Activated naive CD4-positive, alpha-beta T cell treated with anti-CD3 and anti-CD28 coated beads, Interleukin-2, amount 50 U/mL, for 24 hours (primary cell): Measurements from ENCODE around the gene PCDHGA10.
"Not testable (repeated sequence)": the region's sequence is repeated elsewhere in the genome, so short reads cannot be mapped to it uniquely, and the experiment has no call there.

Experiments
- H3K27ac Mint-ChIP-seq: one replicate; pipeline ENCODE4 v1.8.0; 2021; ENCODE audit warnings: mild to moderate bottlenecking, mixed read lengths
- H3K27me3 Mint-ChIP-seq: one replicate; pipeline ENCODE4 v1.8.0; 2021; ENCODE audit warnings: mixed read lengths
- H3K36me3 Mint-ChIP-seq: one replicate; pipeline ENCODE4 v1.8.0; 2021; ENCODE audit warnings: mixed read lengths
- H3K4me1 Mint-ChIP-seq: one replicate; pipeline ENCODE4 v1.8.0; 2021; ENCODE audit warnings: mixed read lengths
- H3K4me3 Mint-ChIP-seq: one replicate; pipeline ENCODE4 v1.8.0; 2021; ENCODE audit warnings: mild to moderate bottlenecking, mixed read lengths
- H3K9me3 Mint-ChIP-seq: one replicate; pipeline ENCODE4 v1.8.0; 2021; ENCODE audit warnings: mixed read lengths

The PCDHGA10 gene

DNA sequence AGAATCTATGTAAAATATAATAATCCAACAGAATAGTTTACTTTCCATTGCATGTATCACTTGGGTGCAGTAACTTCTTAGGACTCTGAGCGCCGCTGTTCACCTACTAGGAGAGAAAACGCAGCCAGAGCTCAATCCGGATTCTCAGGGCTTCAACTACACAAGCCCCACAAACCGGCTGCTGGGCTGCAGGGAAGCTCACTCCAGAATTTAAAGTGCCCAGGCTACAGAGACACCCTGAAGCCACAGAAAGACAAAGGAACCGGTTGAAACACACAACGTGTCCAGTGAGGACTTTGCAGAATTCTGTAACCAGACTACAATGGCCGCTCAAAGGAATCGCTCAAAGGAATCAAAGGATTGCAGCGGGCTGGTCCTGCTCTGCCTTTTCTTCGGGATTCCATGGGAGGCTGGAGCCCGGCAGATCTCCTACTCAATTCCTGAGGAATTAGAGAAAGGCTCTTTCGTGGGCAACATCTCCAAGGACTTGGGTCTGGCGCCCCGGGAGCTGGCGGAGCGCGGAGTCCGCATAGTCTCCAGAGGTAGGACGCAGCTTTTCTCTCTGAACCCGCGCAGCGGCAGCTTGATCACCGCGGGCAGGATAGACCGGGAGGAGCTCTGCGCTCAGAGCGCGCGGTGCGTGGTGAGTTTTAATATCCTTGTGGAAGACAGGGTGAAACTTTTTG lies at the start of gene PCDHGA10:
Gene PCDHGA10 (plus strand): TSS at position 134 of the 686 bp plus-strand sequence. CDS start 189 bp downstream, at position 323.
- Mint-ChIP-seq H3K27ac (peak within 1 kb of the TSS; percentile 33), H3K4me3 (peak within 1 kb of the TSS; percentile 90), H3K4me1 (peaks cover 18% of the 10 kb centered on the region), H3K27me3 (peaks cover 55% of the 10 kb centered on the region), H3K36me3 (peaks cover 23% of the 10 kb centered on the region), H3K9me3 (peaks cover 20% of the 10 kb centered on the region)

DNA sequence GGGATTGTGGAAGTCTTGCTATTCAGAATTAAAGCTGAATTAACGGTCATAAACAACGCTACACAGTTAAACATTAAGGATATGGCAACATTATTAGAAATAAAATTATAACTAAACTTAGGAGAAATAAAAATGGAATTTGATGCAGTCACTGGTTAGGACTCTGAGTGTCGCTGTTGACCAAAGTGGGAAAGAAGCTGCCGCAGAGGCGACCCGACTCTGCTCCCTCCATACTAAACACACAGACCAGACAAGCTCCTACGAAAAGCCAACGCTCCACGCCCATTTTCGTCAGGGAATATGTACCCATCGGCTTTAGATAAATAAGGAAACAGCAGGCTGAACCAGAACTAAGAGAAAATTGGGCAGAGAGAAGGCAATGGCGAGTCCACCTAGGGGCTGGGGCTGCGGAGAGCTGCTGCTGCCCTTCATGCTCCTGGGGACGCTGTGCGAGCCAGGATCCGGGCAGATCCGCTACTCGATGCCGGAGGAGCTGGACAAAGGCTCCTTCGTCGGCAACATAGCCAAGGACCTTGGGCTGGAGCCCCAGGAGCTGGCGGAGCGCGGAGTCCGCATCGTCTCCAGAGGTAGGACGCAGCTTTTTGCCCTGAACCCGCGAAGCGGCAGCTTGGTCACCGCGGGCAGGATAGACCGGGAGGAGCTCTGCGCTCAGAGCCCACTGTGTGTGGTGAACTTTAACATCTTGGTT lies 48.7 kb upstream of the PCDHGA10 start, which contains the start of gene PCDHGA5:
Gene PCDHGA5 (plus strand): TSS at position 211 of the 709 bp plus-strand sequence. CDS start 169 bp downstream, at position 380.
- Mint-ChIP-seq H3K4me1 (no peaks in the 10 kb centered on the region), H3K27ac (no peak within 1 kb of the TSS), H3K36me3 (peaks cover 29% of the 10 kb centered on the region), H3K27me3 (peaks cover 71% of the 10 kb centered on the region), H3K9me3 (peaks cover 23% of the 10 kb centered on the region), H3K4me3 (no peak within 1 kb of the TSS)

DNA sequence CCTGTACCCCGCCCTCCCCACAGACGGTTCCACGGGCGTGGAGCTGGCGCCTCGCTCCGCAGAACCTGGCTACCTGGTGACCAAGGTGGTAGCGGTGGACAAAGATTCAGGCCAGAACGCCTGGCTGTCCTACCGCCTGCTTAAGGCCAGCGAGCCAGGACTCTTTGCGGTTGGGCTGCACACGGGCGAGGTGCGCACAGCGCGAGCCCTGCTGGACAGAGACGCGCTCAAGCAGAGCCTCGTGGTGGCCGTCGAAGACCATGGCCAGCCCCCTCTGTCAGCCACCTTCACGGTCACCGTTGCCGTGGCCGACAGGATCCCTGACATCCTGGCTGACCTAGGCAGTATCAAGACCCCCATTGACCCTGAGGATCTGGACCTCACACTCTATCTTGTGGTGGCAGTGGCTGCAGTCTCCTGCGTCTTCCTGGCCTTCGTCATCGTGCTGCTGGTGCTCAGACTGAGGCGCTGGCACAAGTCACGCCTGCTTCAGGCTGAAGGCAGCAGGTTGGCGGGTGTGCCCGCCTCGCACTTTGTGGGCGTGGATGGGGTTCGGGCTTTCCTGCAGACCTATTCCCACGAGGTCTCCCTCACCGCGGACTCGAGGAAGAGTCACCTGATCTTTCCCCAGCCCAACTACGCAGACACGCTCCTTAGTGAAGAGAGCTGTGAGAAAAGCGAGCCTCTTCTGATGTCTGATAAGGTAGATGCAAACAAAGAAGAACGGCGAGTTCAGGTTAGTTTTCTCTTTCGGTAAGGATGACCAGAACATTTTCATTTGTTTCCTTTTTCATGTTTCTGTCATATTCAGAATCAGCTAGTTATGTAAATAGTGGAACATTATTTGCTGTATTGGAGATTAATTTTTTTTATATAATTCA lies 46.5 kb upstream of the PCDHGA10 start:
- H3K9me3 Mint-ChIP-seq = peaks cover 26% of the 10 kb centered on the region
- H3K4me1 Mint-ChIP-seq = peaks cover 5% of the 10 kb centered on the region
- peaks cover 26% of the 10 kb centered on the region for H3K36me3 Mint-ChIP-seq
- peaks cover 71% of the 10 kb centered on the region for H3K27me3 Mint-ChIP-seq
- no peak overlapping the region for H3K4me3 Mint-ChIP-seq
- no peak overlapping the region for H3K27ac Mint-ChIP-seq

DNA sequence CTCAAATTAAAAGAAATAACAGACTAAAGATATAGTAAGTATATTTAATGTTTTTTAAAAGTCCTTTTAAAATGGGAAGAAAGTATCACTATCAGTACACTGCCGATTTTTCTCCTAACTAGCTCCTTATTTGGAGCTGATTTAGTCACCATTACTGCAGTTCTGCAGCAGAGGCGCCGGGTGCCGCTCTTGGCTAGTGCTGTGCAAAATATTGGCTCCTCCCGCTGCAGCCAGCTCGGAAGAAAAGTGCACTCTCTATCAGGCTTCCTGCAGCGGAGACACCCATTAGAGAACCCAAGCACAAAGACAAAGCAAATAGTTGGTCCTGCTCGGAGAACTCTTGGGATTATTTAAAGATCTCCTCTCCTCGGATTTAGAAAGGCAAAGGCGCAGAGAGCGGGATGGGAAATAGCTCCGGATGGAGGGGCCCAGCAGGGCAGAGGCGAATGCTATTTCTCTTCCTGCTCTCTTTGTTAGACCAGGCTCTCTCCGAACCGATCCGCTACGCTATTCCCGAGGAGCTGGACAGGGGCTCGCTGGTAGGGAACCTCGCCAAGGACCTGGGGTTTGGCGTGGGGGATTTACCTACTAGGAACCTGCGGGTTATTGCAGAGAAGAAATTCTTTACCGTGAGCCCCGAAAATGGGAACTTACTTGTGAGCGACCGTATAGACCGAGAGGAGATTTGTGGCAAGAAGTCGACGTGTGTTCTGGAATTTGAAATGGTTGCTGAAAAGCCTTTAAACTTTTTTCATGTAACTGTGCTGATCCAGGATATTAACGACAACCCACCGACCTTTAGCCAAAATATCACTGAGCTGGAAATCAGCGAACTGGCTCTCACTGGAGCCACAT lies 42.6 kb upstream of the PCDHGA10 start, which contains the start of gene PCDHGB3:
Gene PCDHGB3 (plus strand): TSS at position 249 of the 855 bp plus-strand sequence. CDS start 153 bp downstream, at position 402.
- H3K4me1 Mint-ChIP-seq = peaks cover 5% of the 10 kb centered on the region
- peaks cover 16% of the 10 kb centered on the region for H3K36me3 Mint-ChIP-seq
- peaks cover 10% of the 10 kb centered on the region for H3K9me3 Mint-ChIP-seq
- H3K4me3 Mint-ChIP-seq = peak within 1 kb of the TSS; percentile 75
- H3K27ac Mint-ChIP-seq = no peak within 1 kb of the TSS
- peaks cover 63% of the 10 kb centered on the region for H3K27me3 Mint-ChIP-seq

DNA sequence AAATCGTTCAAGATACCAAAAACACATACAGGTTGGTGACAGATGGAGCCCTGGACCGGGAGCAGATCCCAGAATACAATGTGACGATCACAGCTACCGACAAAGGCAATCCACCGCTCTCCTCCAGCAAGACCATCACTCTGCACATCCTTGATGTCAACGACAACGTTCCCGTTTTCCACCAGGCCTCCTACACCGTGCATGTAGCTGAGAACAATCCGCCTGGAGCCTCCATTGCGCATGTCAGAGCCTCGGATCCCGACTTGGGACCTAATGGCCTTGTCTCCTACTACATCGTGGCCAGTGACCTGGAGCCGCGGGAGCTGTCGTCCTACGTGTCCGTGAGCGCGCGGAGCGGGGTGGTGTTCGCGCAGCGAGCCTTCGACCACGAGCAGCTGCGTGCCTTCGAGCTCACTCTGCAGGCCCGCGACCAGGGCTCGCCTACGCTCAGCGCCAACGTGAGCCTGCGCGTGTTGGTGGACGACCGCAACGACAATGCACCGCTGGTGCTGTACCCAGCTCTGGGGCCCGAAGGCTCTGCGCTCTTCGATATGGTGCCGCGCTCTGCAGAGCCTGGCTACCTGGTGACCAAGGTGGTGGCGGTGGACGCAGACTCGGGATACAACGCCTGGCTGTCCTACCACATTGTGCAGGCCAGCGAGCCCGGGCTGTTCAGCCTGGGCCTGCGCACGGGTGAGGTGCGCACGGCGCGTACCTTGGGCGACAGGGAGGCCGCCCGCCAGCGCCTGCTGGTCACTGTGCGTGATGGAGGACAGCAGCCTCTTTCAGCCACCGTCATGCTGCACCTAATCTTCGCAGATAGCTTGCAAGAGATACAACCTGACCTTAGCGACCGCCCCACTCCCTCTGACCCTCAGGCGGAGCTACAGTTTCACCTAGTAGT lies 41.0 kb upstream of the PCDHGA10 start:
- no peak overlapping the region for H3K27ac Mint-ChIP-seq
- peaks cover 61% of the 10 kb centered on the region for H3K27me3 Mint-ChIP-seq
- peaks cover 15% of the 10 kb centered on the region for H3K36me3 Mint-ChIP-seq
- peaks cover 10% of the 10 kb centered on the region for H3K9me3 Mint-ChIP-seq
- no peak overlapping the region for H3K4me3 Mint-ChIP-seq
- H3K4me1 Mint-ChIP-seq = peaks cover 5% of the 10 kb centered on the region

DNA sequence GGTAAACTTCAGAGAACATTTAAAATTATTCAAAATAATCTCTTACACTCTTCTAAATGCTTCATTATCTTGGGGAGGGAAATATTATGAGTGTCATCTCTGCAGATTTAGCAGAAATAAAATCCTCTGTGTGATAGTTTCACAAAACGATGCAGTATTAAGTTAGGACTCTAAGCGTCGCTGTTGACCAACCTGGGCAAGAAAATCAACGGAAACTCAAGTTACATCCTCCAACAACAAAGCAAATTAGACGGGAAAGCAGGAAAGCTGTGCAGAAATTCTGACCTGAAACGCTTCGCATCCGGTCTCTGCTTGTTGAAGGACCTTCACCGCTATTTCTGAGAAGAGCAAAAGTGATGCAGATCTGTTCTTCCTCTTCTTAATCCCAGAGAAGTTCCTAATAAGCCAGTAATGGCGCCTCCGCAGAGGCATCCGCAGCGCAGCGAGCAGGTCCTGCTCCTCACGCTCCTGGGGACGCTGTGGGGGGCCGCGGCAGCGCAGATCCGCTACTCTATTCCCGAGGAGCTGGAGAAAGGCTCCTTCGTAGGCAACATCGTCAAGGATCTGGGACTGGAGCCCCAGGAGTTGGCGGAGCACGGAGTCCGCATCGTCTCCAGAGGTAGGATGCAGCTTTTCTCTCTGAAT lies 39.0 kb upstream of the PCDHGA10 start, which contains the start of gene PCDHGA6:
Gene PCDHGA6 (plus strand): TSS at position 219 of the 645 bp plus-strand sequence. CDS start 193 bp downstream, at position 412.
- H3K36me3 Mint-ChIP-seq = peaks cover 16% of the 10 kb centered on the region
- H3K27ac Mint-ChIP-seq = no peak within 1 kb of the TSS
- peaks cover 5% of the 10 kb centered on the region for H3K4me1 Mint-ChIP-seq
- peaks cover 13% of the 10 kb centered on the region for H3K9me3 Mint-ChIP-seq
- H3K4me3 Mint-ChIP-seq = no peak within 1 kb of the TSS
- H3K27me3 Mint-ChIP-seq = peaks cover 54% of the 10 kb centered on the region

DNA sequence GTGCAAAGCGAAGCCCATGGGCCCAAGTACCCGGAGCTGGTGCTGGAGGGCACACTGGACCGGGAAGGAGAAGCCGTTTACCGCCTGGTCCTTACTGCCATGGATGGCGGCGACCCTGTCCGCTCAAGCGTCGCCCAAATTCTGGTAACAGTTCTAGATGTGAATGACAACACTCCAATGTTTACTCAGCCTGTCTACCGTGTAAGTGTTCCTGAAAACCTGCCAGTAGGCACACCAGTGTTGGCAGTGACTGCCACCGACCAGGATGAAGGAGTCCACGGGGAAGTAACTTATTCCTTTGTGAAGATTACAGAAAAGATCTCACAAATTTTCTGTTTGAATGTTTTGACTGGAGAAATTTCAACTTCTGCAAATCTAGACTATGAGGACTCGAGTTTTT lies 38.2 kb upstream of the PCDHGA10 start:
- Mint-ChIP-seq H3K36me3 (peaks cover 16% of the 10 kb centered on the region), H3K27me3 (peaks cover 51% of the 10 kb centered on the region), H3K4me1 (peaks cover 5% of the 10 kb centered on the region), H3K4me3 (no peak overlapping the region), H3K27ac (no peak overlapping the region), H3K9me3 (peaks cover 13% of the 10 kb centered on the region)

DNA sequence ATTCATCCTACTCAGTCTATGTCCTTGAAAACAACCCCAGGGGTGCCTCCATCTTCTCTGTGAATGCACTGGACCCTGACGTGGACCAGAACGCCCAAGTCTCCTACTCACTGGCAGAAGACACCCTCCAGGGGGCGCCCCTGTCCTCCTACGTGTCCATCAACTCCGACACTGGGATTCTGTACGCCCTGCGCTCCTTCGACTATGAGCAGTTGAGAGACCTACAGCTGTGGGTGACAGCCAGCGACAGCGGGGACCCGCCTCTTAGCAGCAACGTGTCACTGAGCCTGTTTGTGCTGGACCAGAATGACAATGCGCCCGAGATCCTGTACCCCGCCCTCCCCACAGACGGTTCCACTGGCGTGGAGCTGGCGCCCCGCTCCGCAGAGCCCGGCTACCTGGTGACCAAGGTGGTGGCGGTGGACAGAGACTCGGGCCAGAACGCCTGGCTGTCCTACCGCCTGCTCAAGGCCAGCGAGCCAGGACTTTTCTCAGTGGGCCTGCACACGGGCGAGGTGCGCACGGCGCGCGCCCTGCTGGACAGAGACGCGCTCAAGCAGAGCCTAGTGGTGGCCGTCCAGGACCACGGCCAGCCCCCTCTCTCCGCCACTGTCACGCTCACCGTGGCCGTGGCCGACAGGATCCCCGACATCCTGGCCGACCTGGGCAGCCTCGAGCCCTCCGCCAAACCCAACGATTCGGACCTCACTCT lies 37.2 kb upstream of the PCDHGA10 start:
- H3K4me1 Mint-ChIP-seq, H3K27ac Mint-ChIP-seq, H3K4me3 Mint-ChIP-seq: not testable (repeated sequence)
- peaks cover 50% of the 10 kb centered on the region for H3K27me3 Mint-ChIP-seq
- H3K9me3 Mint-ChIP-seq = peaks cover 13% of the 10 kb centered on the region
- peaks cover 14% of the 10 kb centered on the region for H3K36me3 Mint-ChIP-seq

DNA sequence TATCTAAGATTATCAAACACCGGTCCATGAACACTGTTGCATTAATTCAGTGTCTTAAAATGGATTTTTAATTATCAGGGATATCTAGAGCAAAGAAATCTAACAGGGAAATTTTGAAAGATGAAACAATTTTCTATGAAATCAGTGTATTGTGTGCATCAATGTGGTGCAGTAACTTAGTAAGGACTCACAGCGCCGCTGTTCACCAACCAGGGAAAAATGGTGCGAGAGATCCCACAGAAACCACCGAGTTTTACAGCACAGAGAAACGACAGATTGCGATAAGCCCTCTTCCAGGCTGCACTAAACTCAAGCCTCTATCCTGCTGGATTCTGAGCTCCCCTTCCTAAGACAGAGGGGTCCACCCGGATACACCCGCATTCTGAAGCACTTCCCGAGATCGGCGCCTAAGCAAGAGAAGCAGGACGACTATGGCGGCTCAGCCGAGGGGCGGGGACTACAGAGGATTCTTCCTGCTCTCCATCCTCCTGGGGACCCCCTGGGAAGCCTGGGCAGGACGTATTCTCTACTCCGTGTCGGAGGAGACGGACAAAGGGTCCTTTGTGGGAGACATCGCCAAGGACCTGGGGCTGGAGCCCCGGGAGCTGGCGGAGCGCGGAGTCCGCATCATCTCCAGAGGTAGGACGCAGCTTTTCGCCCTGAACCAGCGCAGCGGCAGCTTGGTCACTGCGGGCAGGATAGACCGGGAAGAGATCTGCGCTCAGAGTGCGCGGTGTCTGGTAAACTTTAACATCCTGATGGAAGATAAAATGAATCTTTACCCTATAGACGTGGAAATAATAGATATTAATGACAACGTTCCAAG lies 30.1 kb upstream of the PCDHGA10 start, which contains the start of gene PCDHGA7:
Gene PCDHGA7 (plus strand): TSS at position 274 of the 826 bp plus-strand sequence. CDS start 158 bp downstream, at position 432.
- Mint-ChIP-seq H3K36me3 (peaks cover 18% of the 10 kb centered on the region), H3K27ac (no peak within 1 kb of the TSS), H3K27me3 (peaks cover 59% of the 10 kb centered on the region), H3K4me3 (peak within 1 kb of the TSS; percentile 70), H3K4me1 (no peaks in the 10 kb centered on the region), H3K9me3 (peaks cover 21% of the 10 kb centered on the region)

DNA sequence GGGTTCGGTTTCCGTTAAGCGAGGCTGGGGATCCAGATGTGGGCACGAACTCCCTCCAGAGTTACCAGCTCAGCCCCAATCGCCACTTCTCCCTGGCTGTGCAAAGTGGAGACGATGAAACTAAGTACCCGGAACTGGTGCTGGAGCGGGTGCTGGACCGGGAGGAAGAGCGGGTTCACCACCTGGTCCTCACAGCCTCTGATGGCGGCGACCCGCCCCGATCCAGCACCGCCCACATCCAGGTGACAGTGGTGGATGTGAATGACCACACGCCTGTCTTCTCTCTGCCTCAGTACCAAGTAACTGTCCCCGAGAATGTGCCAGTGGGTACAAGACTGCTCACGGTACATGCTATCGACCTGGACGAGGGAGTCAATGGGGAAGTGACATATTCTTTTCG lies 29.4 kb upstream of the PCDHGA10 start:
- Mint-ChIP-seq H3K9me3 (peaks cover 22% of the 10 kb centered on the region), H3K4me3 (peak overlapping the region; percentile 70), H3K27me3 (peaks cover 61% of the 10 kb centered on the region)

DNA sequence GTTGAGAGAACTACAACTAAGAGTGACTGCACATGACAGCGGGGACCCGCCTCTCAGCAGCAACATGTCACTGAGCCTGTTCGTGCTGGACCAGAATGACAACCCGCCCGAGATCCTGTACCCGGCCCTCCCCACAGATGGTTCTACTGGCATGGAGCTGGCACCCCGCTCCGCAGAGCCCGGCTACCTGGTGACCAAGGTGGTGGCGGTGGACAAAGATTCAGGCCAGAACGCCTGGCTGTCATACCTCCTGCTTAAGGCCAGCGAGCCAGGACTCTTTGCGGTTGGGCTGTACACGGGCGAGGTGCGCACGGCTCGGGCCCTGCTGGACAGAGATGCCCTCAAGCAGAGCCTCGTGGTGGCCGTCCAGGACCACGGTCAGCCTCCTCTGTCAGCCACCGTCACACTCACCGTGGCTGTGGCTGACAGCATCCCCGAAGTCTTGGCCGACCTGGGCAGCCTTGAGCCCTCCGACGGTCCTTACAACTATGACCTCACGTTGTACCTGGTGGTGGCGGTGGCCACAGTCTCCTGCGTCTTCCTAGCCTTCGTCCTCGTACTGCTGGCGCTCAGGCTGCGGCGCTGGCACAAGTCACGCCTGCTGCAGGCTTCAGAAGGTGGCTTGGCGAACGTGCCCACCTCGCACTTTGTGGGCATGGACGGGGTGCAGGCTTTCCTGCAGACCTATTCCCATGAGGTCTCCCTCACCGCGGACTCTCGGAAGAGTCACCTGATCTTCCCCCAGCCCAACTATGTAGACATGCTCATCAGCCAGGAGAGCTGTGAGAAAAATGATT lies 28.1 kb upstream of the PCDHGA10 start:
- no peak overlapping the region for H3K4me3 Mint-ChIP-seq
- no peak overlapping the region for H3K27ac Mint-ChIP-seq
- peaks cover 31% of the 10 kb centered on the region for H3K9me3 Mint-ChIP-seq
- H3K4me1 Mint-ChIP-seq = peaks cover 3% of the 10 kb centered on the region
- peaks cover 63% of the 10 kb centered on the region for H3K27me3 Mint-ChIP-seq
- peaks cover 23% of the 10 kb centered on the region for H3K36me3 Mint-ChIP-seq

More for the DNA sequence above, 29.4 kb upstream of the PCDHGA10 start:
- peaks cover under 1% of the 10 kb centered on the region for H3K4me1 Mint-ChIP-seq
- H3K27ac Mint-ChIP-seq = no peak overlapping the region
- peaks cover 19% of the 10 kb centered on the region for H3K36me3 Mint-ChIP-seq
